ENCODE data around the gene PDE4DIP.
"Not testable (repeated sequence)": the region's sequence is repeated elsewhere in the genome, so short reads cannot be mapped to it uniquely, and the experiment has no call there.

GRCh38 chr1:148828962-148829361 lies 15.3 kb upstream of the PDE4DIP start:
- TF ChIP-seq CTCF, EP300 (IDR thresholded peaks at IDR 0.05): not testable (repeated sequence)

Data from upper lobe of left lung (tissue), 4 donors.